ENCODE results near the gene CFAP73. TPM values are rescaled to one million over a fixed set of nuclear protein-coding genes. Genes with fewer than 3 reads are reported as not detected.

The CFAP73 gene
- total and polyA plus RNA-seq, 2 experiments from 2014 or later = 0.50 to 0.59 TPM

DNA sequence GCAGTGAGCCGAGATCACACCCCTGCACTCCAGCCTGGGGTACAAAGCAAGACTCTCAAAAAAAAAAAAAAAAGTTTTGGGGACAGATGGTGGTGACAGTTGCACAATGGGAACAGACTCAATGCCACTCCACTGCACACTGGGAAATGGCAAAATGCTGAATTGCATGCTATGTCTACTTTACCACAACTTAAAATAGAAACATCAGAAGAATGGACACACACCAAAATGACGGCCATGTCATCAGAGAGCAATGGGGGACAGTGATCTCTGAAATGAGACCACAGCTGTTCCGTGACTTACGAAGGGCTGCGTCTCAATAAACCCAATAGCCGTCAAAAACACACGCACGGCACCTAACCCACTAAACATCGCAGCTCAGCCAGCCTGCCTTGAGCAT is 22.0 kb downstream of the CFAP73 start:
- H3K36me3 Mint-ChIP-seq (ENCODE audit: low read depth) = peaks cover 76% of the 10 kb centered on the region
- no peak overlapping the region for H3K4me3 Mint-ChIP-seq
- TF ChIP-seq CREB1 (CRISPR knock-in tag; IDR thresholded peaks at IDR 0.05; ENCODE audit: low read depth) = no peak
- no peak for TF ChIP-seq NANOG (IDR thresholded peaks at IDR 0.05; ENCODE audit: borderline replicate concordance)
- no peak for TF ChIP-seq JUNB (IDR thresholded peaks at IDR 0.05; ENCODE audit: unreplicated experiment)
- TF ChIP-seq ZNF114 (CRISPR knock-in tag; IDR thresholded peaks at IDR 0.05) = no peak
- no peak for TF ChIP-seq EZH2phosphoT487 (IDR thresholded peaks at IDR 0.05; ENCODE audit: unreplicated experiment)
- TF ChIP-seq, protein P1, sequence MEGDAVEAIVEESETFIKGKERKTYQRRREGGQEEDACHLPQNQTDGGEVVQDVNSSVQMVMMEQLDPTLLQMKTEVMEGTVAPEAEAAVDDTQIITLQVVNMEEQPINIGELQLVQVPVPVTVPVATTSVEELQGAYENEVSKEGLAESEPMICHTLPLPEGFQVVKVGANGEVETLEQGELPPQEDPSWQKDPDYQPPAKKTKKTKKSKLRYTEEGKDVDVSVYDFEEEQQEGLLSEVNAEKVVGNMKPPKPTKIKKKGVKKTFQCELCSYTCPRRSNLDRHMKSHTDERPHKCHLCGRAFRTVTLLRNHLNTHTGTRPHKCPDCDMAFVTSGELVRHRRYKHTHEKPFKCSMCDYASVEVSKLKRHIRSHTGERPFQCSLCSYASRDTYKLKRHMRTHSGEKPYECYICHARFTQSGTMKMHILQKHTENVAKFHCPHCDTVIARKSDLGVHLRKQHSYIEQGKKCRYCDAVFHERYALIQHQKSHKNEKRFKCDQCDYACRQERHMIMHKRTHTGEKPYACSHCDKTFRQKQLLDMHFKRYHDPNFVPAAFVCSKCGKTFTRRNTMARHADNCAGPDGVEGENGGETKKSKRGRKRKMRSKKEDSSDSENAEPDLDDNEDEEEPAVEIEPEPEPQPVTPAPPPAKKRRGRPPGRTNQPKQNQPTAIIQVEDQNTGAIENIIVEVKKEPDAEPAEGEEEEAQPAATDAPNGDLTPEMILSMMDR (conservative IDR thresholded peaks at IDR 0.05; ENCODE audit: low read depth in 2 of 2) = no peak
- no peak for TF ChIP-seq STAT1 (IDR thresholded peaks at IDR 0.05; ENCODE audit: unreplicated experiment)
- TF ChIP-seq ZNF331 (CRISPR knock-in tag; IDR thresholded peaks at IDR 0.05; ENCODE audit: low read depth) = no peak
- Histone ChIP-seq H3K4me3 (no peak overlapping the region), H3K27me3 (ENCODE audit: insufficient read depth) (no peaks in the 10 kb centered on the region), H3K4me1 (ENCODE audit: insufficient read depth) (no peaks in the 10 kb centered on the region), H3K4me2 (no peak overlapping the region), H3K79me2 (replicated peaks; ENCODE audit: insufficient read depth) (no peaks in the 10 kb centered on the region; the same call in 1 of the 2 replicates), H2AFZ (no peak overlapping the region), H4K20me1 (replicated peaks; ENCODE audit: insufficient read depth) (peaks cover 9% of the 10 kb centered on the region; the same call in 1 of the 2 replicates), H3K9me2 (ENCODE audit: insufficient read depth) (no peaks in the 10 kb centered on the region), H3K27ac (ENCODE audit: low read depth) (no peak overlapping the region), H3K36me3 (ENCODE audit: insufficient read depth) (peaks cover 49% of the 10 kb centered on the region), H3F3A (replicated peaks; ENCODE audit: low read depth) (peaks cover 3% of the 10 kb centered on the region; the same call in 1 of the 2 replicates)
- peaks cover 16% of the 10 kb centered on the region for H3K27me3 Mint-ChIP-seq (ENCODE audit: insufficient read depth, low read depth, poor library complexity)
- ATAC-seq (no peak), DNase-seq (ENCODE audit: low spot score) (no peak)
- no peaks in the 10 kb centered on the region for H3K4me1 Mint-ChIP-seq
- H3K9me3 Mint-ChIP-seq = no peaks in the 10 kb centered on the region
- H3K27ac Mint-ChIP-seq = no peak overlapping the region

- no peaks in the 10 kb centered on the region for H3K27me3 ChIP-seq (ENCODE audit: insufficient read depth)
Observed at GRCh38 chr12:113172185-113172584, 22.7 kb downstream of the CFAP73 start.

More at GRCh38 chr12:113172185-113172584, 22.7 kb downstream of the CFAP73 start:
- Histone ChIP-seq H3K36me3 (ENCODE audit: insufficient read depth) (peaks cover 53% of the 10 kb centered on the region), H2AFZ (no peak overlapping the region), H3F3A (replicated peaks; ENCODE audit: low read depth) (peaks cover 3% of the 10 kb centered on the region; the same call in 1 of the 2 replicates), H4K20me1 (replicated peaks; ENCODE audit: insufficient read depth) (peaks cover 9% of the 10 kb centered on the region; the same call in 1 of the 2 replicates), H3K27ac (ENCODE audit: low read depth) (no peak overlapping the region), H3K4me3 (no peak overlapping the region), H3K9me2 (ENCODE audit: insufficient read depth) (no peaks in the 10 kb centered on the region), H3K4me2 (no peak overlapping the region), H3K4me1 (ENCODE audit: insufficient read depth) (no peaks in the 10 kb centered on the region), H3K79me2 (replicated peaks; ENCODE audit: insufficient read depth) (no peaks in the 10 kb centered on the region; the same call in 1 of the 2 replicates)
- H3K9me3 Mint-ChIP-seq = no peaks in the 10 kb centered on the region
- no peaks in the 10 kb centered on the region for H3K4me1 Mint-ChIP-seq
- H3K27me3 Mint-ChIP-seq (ENCODE audit: insufficient read depth, low read depth, poor library complexity) = peaks cover 16% of the 10 kb centered on the region
- no peak overlapping the region for H3K4me3 Mint-ChIP-seq
- no peak overlapping the region; the same call in 1 of the 2 replicates for H3K27ac Mint-ChIP-seq
- TF ChIP-seq NANOG (IDR thresholded peaks at IDR 0.05; ENCODE audit: borderline replicate concordance) = no peak
- TF ChIP-seq EZH2 (IDR thresholded peaks at IDR 0.05; ENCODE audit: low read depth, unreplicated experiment) = no peak
- no peak for TF ChIP-seq CREB1 (CRISPR knock-in tag; IDR thresholded peaks at IDR 0.05; ENCODE audit: low read depth)
- TF ChIP-seq, protein P1 (conservative IDR thresholded peaks at IDR 0.05; ENCODE audit: low read depth in 2 of 2) = no peak
- TF ChIP-seq ETS1 (IDR thresholded peaks at IDR 0.05) = no peak
- TF ChIP-seq JUNB (IDR thresholded peaks at IDR 0.05; ENCODE audit: unreplicated experiment) = no peak
- no peak for DNase-seq (ENCODE audit: low spot score)
- no peak for ATAC-seq
- peaks cover 79% of the 10 kb centered on the region for H3K36me3 Mint-ChIP-seq (ENCODE audit: low read depth)
